Adrenal gland (tissue), 5 donors: Measurements from ENCODE around the gene FSTL5.

ENCODE experiments used
- CTCF ChIP-seq, 6 experiments: fragments of 450-650 bp in 4 of 6; fragments of 200-600 bp in 2 of 6; sonication (generic) in 1 of 6; IDR thresholded peaks; 1 replicate in 5 of 6; 2 replicates in 1 of 6; pipeline versions ENCODE4 v1.5.1 to v1.8.0; 2016 to 2021; ENCODE audit warnings: antibody characterized with exemption in 6 of 6, mild to moderate bottlenecking in 2 of 6, moderate library complexity in 1 of 6
- POLR2A ChIP-seq, 2 donors: fragments of 450-650 bp; IDR thresholded peaks; one replicate each; pipeline ENCODE4 v1.6.1; 2017; ENCODE audit warnings: antibody characterized with exemption in 2 of 2, mild to moderate bottlenecking in 2 of 2, moderate library complexity in 1 of 2
- donor health status: DM: no; HTN: no; CAD: no.

- no peak for TF ChIP-seq CTCF (IDR thresholded peaks at IDR 0.05)
- no peak for TF ChIP-seq POLR2A (IDR thresholded peaks at IDR 0.05)
These were observed 401.0 kb downstream of the FSTL5 start for GRCh38 chr4:161762796-161763195.
